ENCODE measurements around the gene CDK5RAP3. TPM values are rescaled to one million over a fixed set of nuclear protein-coding genes. Genes with fewer than 3 reads are reported as not detected.

Gene CDK5RAP3
- 32.2 and 58.6 TPM in 2 replicates for total RNA-seq

GRCh38 chr17:47970725-47971499, at the start of gene CDK5RAP3:
Gene CDK5RAP3, plus strand, starts transcription at chr17:47971113. Its CDS starts 34 bp downstream, at chr17:47971147.

GRCh38 chr17:47941246-47942095, 29.4 kb upstream of the CDK5RAP3 start, which contains the start of gene PNPO:
Gene PNPO, plus strand, starts transcription at chr17:47941571. Its CDS starts 105 bp downstream, at chr17:47941676.

GRCh38 chr17:47957591-47958490, 13.1 kb upstream of the CDK5RAP3 start, which contains the start of gene PRR15L:
Gene PRR15L, minus strand, starts transcription at chr17:47957883. Its CDS starts 4,649 bp downstream, at chr17:47953234.

Other genes with a start within 250 kb of the CDK5RAP3 start
- gene TBX21, start 237.9 kb upstream of the CDK5RAP3 start, total RNA-seq: 0.39 TPM in 1 of 2 replicates, not detected in the other
- gene OSBPL7, start 149.3 kb upstream of the CDK5RAP3 start, total RNA-seq: 5.9 and 10.6 TPM in 2 replicates
- gene MRPL10, start 139.6 kb upstream of the CDK5RAP3 start, total RNA-seq: 56.2 and 57.4 TPM in 2 replicates
- 0.13 TPM in 1 of 2 replicates, not detected in the other for gene LRRC46, start 139.4 kb upstream of the CDK5RAP3 start, total RNA-seq
- gene SCRN2, start 129.8 kb upstream of the CDK5RAP3 start, total RNA-seq: 16.8 and 27.5 TPM in 2 replicates
- 0.13 TPM in 1 of 2 replicates, not detected in the other for gene SP6, start 120.0 kb upstream of the CDK5RAP3 start, total RNA-seq
- gene SP2, start 74.9 kb upstream of the CDK5RAP3 start, total RNA-seq: 2.1 and 4.6 TPM in 2 replicates
- gene PNPO, start 29.5 kb upstream of the CDK5RAP3 start, total RNA-seq: 17.2 and 32.7 TPM in 2 replicates
- gene PRR15L, start 13.2 kb upstream of the CDK5RAP3 start, total RNA-seq: 0.26 TPM in 1 of 2 replicates, not detected in the other
- 34.8 and 54.0 TPM in 2 replicates for gene COPZ2, start 66.7 kb downstream of the CDK5RAP3 start, total RNA-seq
- gene NFE2L1, start 77.2 kb downstream of the CDK5RAP3 start, total RNA-seq: 69.8 and 125 TPM in 2 replicates
- 54.4 and 64.8 TPM in 2 replicates for gene CBX1, start 130.4 kb downstream of the CDK5RAP3 start, total RNA-seq
- gene SNX11, start 136.7 kb downstream of the CDK5RAP3 start, total RNA-seq: 7.7 and 12.3 TPM in 2 replicates